Measurements from ENCODE around the gene ZNF618.

Gene ZNF618

GRCh38 chr9:113949571-113950078 lies 73.5 kb downstream of the ZNF618 start:
- H3K27ac ChIP-seq, result no peak overlapping the region
- H3K4me3 ChIP-seq, result no peak overlapping the region

DNA sequence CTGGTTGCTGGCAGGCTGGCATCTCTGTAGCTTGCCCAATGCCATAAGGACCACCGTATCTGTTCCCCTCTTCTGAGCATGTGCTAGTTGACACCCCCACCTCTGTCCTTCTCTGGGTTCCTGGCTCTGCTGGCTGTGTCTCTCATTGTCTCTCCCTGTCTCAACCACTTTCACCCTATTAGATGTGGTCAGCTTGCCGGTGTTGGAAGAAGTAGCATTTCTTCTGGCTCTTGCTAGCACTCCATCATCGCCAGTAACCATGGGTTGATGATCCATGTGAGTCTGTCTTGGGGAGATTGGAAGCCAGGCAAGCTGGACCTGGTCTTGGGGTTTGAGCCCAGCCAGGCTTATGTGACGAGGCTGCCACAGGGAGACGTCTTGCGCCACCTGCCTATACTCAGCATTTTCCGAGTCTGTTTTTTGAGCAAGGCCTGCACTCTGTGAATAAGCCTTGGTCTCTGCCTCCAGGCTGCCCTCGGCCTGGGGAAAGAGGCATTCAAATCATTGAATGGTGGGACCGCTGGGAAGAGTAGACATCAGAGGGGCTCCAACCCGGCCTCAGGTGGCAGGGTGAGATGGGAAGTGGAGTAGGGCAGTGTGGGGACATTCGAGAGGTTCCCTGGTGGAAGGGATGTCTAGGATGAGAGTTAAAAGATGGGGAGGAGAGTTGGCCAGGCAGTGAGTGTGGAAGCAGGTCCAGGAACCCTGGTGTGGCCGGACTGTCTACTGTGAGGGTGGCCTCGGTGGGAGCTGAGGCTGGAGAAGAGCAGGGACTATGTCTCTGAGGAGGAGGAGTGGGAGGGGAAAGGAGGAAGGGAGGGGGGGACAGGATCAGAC lies 74.3 kb downstream of the ZNF618 start:
- Histone ChIP-seq H3K4me3 (no peak overlapping the region), H3K27ac (no peak overlapping the region)

- no peak overlapping the region for H3K4me3 ChIP-seq
- H3K27ac ChIP-seq, result no peak overlapping the region
Observed at GRCh38 chr9:113951032-113951372, 74.9 kb downstream of the ZNF618 start.

DNA sequence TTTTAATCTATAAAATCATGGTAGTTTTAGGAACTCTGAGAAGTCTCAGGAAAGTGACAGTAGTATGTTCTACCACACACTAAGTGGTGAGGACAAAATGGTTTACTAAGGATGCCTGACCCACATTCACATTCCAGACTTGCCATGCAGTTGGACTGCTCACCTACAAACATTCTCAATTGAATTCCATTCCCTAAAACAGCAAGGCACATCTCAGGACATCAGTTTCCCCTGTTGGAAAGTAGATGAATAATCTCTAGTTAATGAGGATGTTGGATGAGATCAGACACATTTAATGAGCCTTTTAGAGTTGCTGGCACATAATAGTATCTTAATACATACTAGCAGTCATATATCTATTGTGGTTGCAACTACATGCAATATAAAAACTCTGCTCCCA lies 76.6 kb downstream of the ZNF618 start:
- Histone ChIP-seq H3K4me3 (no peak overlapping the region), H3K27ac (no peak overlapping the region)

GRCh38 chr9:113953531-113953930 lies 77.4 kb downstream of the ZNF618 start:
- H3K4me3 ChIP-seq, result no peak overlapping the region

GRCh38 chr9:113954591-113954990 lies 78.5 kb downstream of the ZNF618 start:
- Histone ChIP-seq H3K4me3 (no peak overlapping the region), H3K27ac (peak overlapping the region in 9 of 21 experiments; percentile 1 to 75 (median 30))

More at GRCh38 chr9:113953531-113953930, 77.4 kb downstream of the ZNF618 start:
- H3K27ac ChIP-seq, result peak overlapping the region in 2 of 21 experiments; percentile 60 to 75

DNA sequence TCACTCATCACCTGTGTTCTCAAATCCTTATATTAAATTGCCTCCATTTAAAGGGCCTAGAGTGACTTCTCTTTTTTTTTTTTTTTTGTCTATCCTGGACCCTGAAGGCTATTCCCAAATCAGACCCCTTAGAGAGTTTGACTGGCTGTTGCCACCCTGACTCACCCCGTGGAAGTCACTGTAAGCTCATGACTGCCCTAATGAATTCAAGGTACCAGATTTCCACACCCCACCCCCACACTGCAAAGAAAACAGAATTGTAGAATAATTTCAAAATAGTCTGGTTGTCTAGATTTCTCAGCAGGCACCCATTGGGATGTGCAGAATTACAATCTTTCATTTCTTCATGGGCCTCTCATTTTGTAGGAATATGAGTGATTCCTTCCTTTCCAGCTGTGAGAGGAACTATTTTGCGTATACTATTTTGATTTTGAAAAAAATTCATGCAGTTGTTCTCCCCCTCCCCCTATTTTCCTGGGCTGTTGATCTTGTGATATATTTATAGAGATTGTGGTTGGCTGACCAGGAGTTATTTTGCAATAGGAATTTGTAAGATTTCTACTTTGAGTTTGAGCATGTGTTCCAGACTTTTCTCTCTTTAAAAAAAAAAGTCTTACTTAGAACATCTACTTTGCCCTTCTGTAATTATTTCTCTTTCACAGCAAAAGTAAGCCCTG lies 79.1 kb downstream of the ZNF618 start:
- Histone ChIP-seq H3K27ac (peak overlapping the region in 8 of 21 experiments; percentile 1 to 75 (median 42)), H3K4me3 (no peak overlapping the region)

- Histone ChIP-seq H3K27ac (peak overlapping the region in 4 of 21 experiments; percentile 3 to 72 (median 64)), H3K4me3 (no peak overlapping the region)
Observed at GRCh38 chr9:113956901-113957300, 80.8 kb downstream of the ZNF618 start.

DNA sequence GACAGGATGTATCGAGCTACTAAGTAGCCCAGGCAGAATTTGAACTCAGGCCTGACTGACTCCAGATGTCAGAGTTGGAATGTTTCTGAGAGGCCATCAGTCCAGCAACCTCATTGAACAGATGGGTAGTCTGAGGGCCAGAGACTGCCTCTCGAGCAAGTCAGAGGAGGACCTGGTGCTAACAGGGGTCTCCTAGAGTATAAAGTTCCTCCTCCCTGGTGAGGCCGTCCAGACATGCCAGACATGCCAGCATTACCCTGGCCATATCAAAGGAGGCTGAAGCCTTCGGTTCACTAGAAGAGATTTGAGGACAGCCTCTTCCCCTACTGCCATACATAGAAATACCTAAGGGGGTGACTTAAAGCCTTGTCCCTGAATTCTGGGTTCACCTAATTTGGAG lies 81.2 kb downstream of the ZNF618 start:
- H3K27ac ChIP-seq, result peak overlapping the region in 5 of 21 experiments; percentile 3 to 72 (median 64)
- no peak overlapping the region for H3K4me3 ChIP-seq

DNA sequence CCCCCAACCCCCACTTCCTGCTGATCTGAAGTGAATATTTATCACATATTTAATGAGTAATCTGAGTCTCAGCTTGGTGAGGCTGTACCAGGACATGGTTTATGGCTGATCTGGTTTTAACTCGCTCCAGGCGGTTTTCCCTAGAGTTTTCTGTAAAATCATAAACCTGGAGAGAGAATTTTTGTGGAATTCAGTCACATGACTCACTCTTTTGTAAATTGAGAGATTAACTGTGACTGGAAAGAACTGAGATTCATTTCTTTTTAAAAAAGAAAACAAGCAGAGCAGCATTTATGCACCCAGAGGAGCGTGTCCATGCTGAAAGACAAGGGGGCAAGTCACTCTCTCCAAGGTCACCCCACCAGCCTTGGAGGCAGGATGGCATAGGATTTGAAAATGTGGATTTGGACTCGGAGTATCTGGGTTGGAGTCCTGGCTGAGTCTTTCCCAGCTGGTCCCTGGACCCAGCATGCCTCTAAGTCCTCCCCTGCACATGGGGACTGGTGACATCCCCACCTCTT lies 81.8 kb downstream of the ZNF618 start:
- Histone ChIP-seq H3K27ac (peak overlapping the region in 5 of 21 experiments; percentile 11 to 72 (median 38)), H3K4me3 (no peak overlapping the region)

DNA sequence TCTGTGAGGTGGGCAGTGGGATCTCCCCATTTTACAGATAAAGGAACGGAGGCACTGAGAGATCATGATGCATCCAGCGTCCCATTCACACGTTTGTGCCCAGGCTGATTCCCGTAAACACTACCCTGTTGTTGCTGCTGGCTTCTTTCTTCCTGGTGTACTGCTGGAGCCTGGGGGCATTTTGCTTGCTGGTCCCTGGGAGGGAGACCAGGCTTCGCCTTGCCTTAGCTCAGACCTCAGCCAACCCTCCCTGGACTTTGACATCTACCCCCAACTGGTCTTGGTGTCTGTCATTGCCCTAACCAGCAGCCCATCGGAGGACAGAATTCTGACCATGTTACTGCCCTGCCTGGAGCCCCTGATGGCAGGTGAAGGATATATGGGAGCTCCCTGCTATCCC lies 82.4 kb downstream of the ZNF618 start:
- Histone ChIP-seq H3K27ac (peak overlapping the region in 3 of 21 experiments; percentile 38 to 72 (median 64)), H3K4me3 (no peak overlapping the region)

DNA sequence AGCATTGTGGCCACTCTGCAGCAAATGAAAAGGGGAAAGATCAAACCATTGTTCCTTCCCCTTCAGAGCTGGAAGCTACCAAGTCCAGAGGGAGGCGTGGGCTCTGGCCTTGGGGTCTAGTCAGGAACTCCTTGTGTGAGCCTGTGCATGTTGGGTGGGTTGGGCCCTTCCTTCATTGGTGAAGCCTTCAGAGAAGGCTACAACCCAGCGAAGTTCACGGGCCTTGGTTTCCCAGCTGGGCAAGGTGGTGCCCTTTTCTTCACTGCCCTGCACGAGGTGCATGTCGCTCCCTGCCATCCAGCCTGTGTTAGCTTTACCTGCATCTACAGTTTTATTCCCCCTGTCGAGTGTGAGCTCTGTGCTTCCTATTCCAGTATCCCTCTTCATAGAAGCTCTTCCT lies 84.7 kb downstream of the ZNF618 start:
- H3K27ac ChIP-seq, result no peak overlapping the region
- H3K4me3 ChIP-seq, result no peak overlapping the region

DNA sequence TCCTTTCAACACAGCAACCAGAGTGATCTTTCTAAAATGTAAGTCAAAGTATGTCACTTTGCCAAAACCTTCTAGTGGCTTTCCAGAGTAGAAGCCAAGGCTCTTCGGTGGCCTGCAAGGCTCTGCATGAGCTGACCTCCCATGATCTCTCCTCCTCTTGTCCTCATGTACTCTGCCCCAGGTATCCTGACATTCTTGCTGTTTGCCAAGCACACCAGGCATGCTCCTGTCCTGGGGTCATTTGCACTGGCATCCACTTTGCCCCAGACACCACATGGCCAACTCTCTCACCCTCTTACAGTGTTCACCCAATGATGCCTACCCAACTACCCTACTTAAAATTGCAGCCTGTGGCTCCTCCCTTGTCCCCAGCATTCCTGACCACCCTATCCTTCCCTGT lies 86.3 kb downstream of the ZNF618 start:
- no peak overlapping the region for H3K27ac ChIP-seq
- H3K4me3 ChIP-seq, result no peak overlapping the region

DNA sequence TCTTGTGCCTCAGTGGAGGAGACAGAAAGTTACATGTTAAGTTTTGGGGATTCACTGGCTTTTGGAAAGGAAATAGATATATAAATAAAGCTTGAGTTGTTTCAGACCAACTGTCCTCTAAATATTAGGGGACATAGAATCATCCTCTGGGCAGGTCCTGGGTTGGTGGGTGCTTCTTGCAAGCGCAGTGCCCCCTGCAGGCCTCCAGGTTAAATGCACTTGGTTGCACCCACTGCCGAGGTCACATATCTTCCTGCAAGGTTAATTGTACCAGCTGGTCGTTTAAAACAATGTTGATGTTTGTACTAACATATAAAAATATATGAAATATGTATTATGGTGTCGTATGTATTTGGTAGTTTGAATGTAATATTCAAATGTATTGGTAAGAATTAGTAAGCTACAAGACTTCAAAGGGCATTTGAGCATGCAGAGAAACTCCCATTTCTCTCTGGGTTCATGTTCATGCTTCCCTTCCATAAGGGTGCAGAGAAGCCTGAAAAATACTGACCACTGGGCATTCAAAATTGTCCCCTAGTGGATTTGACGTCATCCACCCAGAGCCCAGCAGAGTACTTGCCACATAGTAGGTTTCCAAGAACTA lies 87.0 kb downstream of the ZNF618 start:
- Histone ChIP-seq H3K27ac (no peak overlapping the region), H3K4me3 (no peak overlapping the region)

- Histone ChIP-seq H3K27ac (no peak overlapping the region), H3K4me3 (no peak overlapping the region)
Observed at GRCh38 chr9:113963696-113964494, 87.8 kb downstream of the ZNF618 start.

DNA sequence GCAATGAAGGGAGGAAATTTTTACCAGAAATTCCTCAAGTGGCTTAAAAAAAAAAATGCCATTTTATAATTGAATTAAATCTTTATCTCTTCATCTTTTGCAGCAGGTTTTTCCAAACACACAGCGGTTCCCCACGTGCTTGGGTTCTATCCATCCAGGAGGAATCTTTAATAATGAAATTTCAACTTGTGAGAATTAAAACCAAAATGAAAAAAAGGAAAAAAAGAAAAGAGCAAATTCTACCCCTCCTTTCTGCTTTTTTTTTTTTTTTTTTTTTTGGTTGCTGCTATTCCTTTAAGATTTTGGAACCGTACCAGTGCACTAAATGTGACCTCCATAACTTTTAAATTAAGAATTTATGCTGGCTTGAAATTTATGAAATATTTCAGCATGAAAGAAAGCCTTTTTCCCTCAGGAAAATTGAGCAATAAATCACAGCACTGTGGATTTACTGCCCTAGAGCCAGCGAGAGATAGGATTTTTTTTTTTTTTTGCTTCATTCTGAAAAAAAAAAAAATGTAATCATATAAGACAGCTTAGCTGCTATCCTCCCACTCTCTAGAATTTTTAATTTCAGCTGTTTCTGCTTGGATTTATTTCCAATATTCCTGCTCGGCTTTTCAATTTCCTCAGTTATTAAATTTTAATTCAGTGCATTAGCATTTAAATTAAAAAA lies 88.5 kb downstream of the ZNF618 start:
- no peak overlapping the region for H3K4me3 ChIP-seq
- no peak overlapping the region for H3K27ac ChIP-seq

- Histone ChIP-seq H3K4me3 (no peak overlapping the region), H3K27ac (no peak overlapping the region)
Observed at GRCh38 chr9:113966394-113966793, 90.3 kb downstream of the ZNF618 start.

DNA sequence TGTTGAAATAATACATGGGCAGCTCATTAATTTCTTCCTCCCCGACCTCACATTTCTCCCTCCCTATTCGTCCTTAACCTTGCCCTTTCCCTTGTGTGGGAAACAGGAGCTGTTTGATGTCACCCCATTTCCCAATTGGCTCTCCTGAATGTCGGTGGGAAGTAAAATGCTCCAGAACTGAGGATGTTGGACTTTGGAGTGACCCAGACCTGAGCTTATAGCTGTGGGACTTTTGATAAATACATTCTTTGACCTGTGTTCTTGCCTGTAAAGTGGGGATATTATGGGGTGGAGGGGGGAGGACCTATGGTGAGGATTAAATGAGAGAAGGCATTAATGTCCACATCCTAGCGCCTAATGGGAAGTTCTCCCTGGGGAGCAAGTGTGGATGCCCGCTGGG lies 91.3 kb downstream of the ZNF618 start:
- Histone ChIP-seq H3K27ac (no peak overlapping the region), H3K4me3 (no peak overlapping the region)

GRCh38 chr9:113969343-113969742 lies 93.2 kb downstream of the ZNF618 start:
- H3K4me3 ChIP-seq, result no peak overlapping the region
- H3K27ac ChIP-seq, result no peak overlapping the region

All from skin epidermis (tissue), 12 donors.